WTC11 (cell line): ENCODE measurements around the gene KCNN4. TPM values are rescaled to one million over a fixed set of nuclear protein-coding genes. Genes with fewer than 3 reads are reported as not detected.

ENCODE experiments used
- ATAC-seq: fragments of 200-7000 bp; cut with Tn5 transposase; 2 replicates; pipeline ENCODE4 v1.10.0; 2021; ENCODE audit warnings: mild to moderate bottlenecking, moderate library complexity
- CTCF ChIA-PET: fragments of 300-600 bp; sonication (Branson Sonifier 250); formaldehyde crosslinking; loops from one replicate; lab custom pipeline; 2021; ENCODE audit warnings: antibody characterized with exemption; lab: Charles Lee
- POLR2A ChIA-PET: fragments of 350-600 bp; sonication (Branson Sonifier 250); formaldehyde crosslinking; loops from one replicate; lab custom pipeline; 2021; ENCODE audit warnings: antibody characterized with exemption; lab: Charles Lee
- DNase-seq: peaks from one replicate; pipeline ENCODE4 v3.0.0; 2021; ENCODE audit warnings: low spot score
- H3K27ac Mint-ChIP-seq: 2 replicates; pipeline ENCODE4 v1.8.0; 2021; ENCODE audit warnings: mixed read lengths
- H3K27me3 Mint-ChIP-seq: 2 replicates; pipeline ENCODE4 v1.8.0; 2021; ENCODE audit warnings: low read depth, mild to moderate bottlenecking, moderate library complexity, mixed read lengths
- H3K36me3 Mint-ChIP-seq: 2 replicates; pipeline ENCODE4 v1.8.0; 2021; ENCODE audit warnings: mixed read lengths
- H3K4me1 Mint-ChIP-seq: 2 replicates; pipeline ENCODE4 v1.8.0; 2022; ENCODE audit warnings: mixed read lengths
- H3K4me3 Mint-ChIP-seq: 2 replicates; pipeline ENCODE4 v1.8.0; 2021; ENCODE audit warnings: mild to moderate bottlenecking, moderate library complexity, mixed read lengths
- H3K9me3 Mint-ChIP-seq: 2 replicates; pipeline ENCODE4 v1.8.0; 2021; ENCODE audit warnings: mixed read lengths
- CREB1 ChIP-seq: sonication (generic); formaldehyde crosslinking; IDR thresholded peaks from 2 replicates; pipeline ENCODE4 v1.8.0; 2023; ENCODE audit warnings: mild to moderate bottlenecking, missing genetic modification reagents
- EMX1 ChIP-seq: fragments of 250-450 bp; sonication (Bioruptor Pico); IDR thresholded peaks from 2 replicates; pipeline ENCODE4 v1.8.0; 2021; ENCODE audit warnings: mild to moderate bottlenecking
- FOXK1 ChIP-seq: sonication (generic); formaldehyde crosslinking; IDR thresholded peaks from 2 replicates; pipeline ENCODE4 v1.8.0; 2022; ENCODE audit warnings: mild to moderate bottlenecking, moderate library complexity, missing genetic modification reagents
- GRHL2 ChIP-seq: fragments of 250-450 bp; sonication (Bioruptor Pico); IDR thresholded peaks from 2 replicates; pipeline ENCODE4 v1.8.0; 2022; ENCODE audit warnings: mild to moderate bottlenecking, moderate library complexity; ENCODE audit not compliant: insufficient replicate concordance, severe bottlenecking
- GTF2I ChIP-seq: fragments of 250-450 bp; sonication (Bioruptor Pico); conservative IDR thresholded peaks from 2 replicates; pipeline ENCODE4 v1.4.0; 2021; ENCODE audit warnings: mild to moderate bottlenecking
- JAZF1 ChIP-seq: fragments of 250-450 bp; sonication (Bioruptor Pico); IDR thresholded peaks from 2 replicates; pipeline ENCODE4 v1.9.0; 2021; ENCODE audit warnings: moderate library complexity, mild to moderate bottlenecking, inconsistent platforms
- KAT7 ChIP-seq: sonication (generic); formaldehyde crosslinking; IDR thresholded peaks from 2 replicates; pipeline ENCODE4 v1.8.1; 2023; ENCODE audit warnings: missing genetic modification reagents, mild to moderate bottlenecking, borderline replicate concordance
- MXD4 ChIP-seq: fragments of 250-450 bp; sonication (Bioruptor Pico); IDR thresholded peaks from 2 replicates; pipeline ENCODE4 v1.8.0; 2021; ENCODE audit warnings: mild to moderate bottlenecking, moderate library complexity, borderline replicate concordance
- MYBL2 ChIP-seq: sonication (generic); formaldehyde crosslinking; IDR thresholded peaks from 2 replicates; pipeline ENCODE4 v1.8.1; 2023; ENCODE audit warnings: mild to moderate bottlenecking, moderate library complexity, missing genetic modification reagents
- NFATC4 ChIP-seq: fragments of 250-450 bp; sonication (Bioruptor Pico); IDR thresholded peaks from 2 replicates; pipeline ENCODE4 v1.9.0; 2021; ENCODE audit warnings: mild to moderate bottlenecking
- NR3C1 ChIP-seq: sonication (generic); formaldehyde crosslinking; conservative IDR thresholded peaks from 2 replicates; pipeline ENCODE4 v1.8.1; 2023; ENCODE audit warnings: low read depth, mild to moderate bottlenecking, missing genetic modification reagents
- RELA ChIP-seq: sonication (generic); formaldehyde crosslinking; IDR thresholded peaks from 2 replicates; pipeline ENCODE4 v1.8.1; 2022; ENCODE audit warnings: missing genetic modification reagents, mild to moderate bottlenecking, borderline replicate concordance
- ZNF121 ChIP-seq: sonication (generic); formaldehyde crosslinking; IDR thresholded peaks from 2 replicates; pipeline ENCODE4 v1.8.0; 2023; ENCODE audit warnings: missing genetic modification reagents
- ZNF138 ChIP-seq: sonication (generic); formaldehyde crosslinking; conservative IDR thresholded peaks from 2 replicates; pipeline ENCODE4 v1.8.1; 2022; ENCODE audit warnings: mild to moderate bottlenecking, moderate library complexity, missing genetic modification reagents
- ZNF671 ChIP-seq: fragments of 250-450 bp; sonication (Bioruptor Pico); IDR thresholded peaks from 2 replicates; pipeline ENCODE4 v1.8.0; 2021; ENCODE audit warnings: mild to moderate bottlenecking
- total RNA-seq: library from RNA; stranded (reverse); gene quantifications from 3 replicates; pipeline ENCODE4 v1.2.3, GENCODE V29; 2021
- TF ChIP-seq, protein P1 (sequence below): sonication (generic); formaldehyde crosslinking; IDR thresholded peaks from 2 replicates; pipeline ENCODE4 v1.8.1; 2022; ENCODE audit warnings: low read depth, missing genetic modification reagents, borderline replicate concordance
- TF ChIP-seq, protein P2 (sequence below): sonication (generic); formaldehyde crosslinking; IDR thresholded peaks from 2 replicates; pipeline ENCODE4 v1.8.0; 2022; ENCODE audit warnings: mild to moderate bottlenecking, missing genetic modification reagents
- TF ChIP-seq, protein P3 (sequence below): fragments of 250-450 bp; sonication (Bioruptor Pico); IDR thresholded peaks from 2 replicates; pipeline ENCODE4 v1.9.0; 2021; ENCODE audit warnings: moderate library complexity, mild to moderate bottlenecking, inconsistent platforms, borderline replicate concordance
- TF ChIP-seq, protein P4 (sequence below): sonication (generic); formaldehyde crosslinking; IDR thresholded peaks from 2 replicates; pipeline ENCODE4 v1.8.1; 2022; ENCODE audit warnings: mild to moderate bottlenecking, missing genetic modification reagents, moderate library complexity, borderline replicate concordance
- TF ChIP-seq, protein P5 (sequence below): sonication (generic); formaldehyde crosslinking; IDR thresholded peaks from 2 replicates; pipeline ENCODE4 v1.8.0; 2023; ENCODE audit warnings: mild to moderate bottlenecking, missing genetic modification reagents
- TF ChIP-seq, protein P6 (sequence below): sonication (generic); formaldehyde crosslinking; IDR thresholded peaks from 2 replicates; pipeline ENCODE4 v1.8.0; 2022; ENCODE audit warnings: mild to moderate bottlenecking, missing genetic modification reagents
- TF ChIP-seq, protein P7 (sequence below): sonication (generic); formaldehyde crosslinking; IDR thresholded peaks from 2 replicates; pipeline ENCODE4 v1.8.0; 2023; ENCODE audit warnings: missing genetic modification reagents, mild to moderate bottlenecking, borderline replicate concordance
- TF ChIP-seq, protein P8 (sequence below): sonication (generic); formaldehyde crosslinking; conservative IDR thresholded peaks from 2 replicates; pipeline ENCODE4 v1.8.1; 2022; ENCODE audit warnings: mild to moderate bottlenecking, missing genetic modification reagents

KCNN4 gene
- total RNA-seq, 1 experiment from 2014 or later, result 0.98 TPM

DNA sequence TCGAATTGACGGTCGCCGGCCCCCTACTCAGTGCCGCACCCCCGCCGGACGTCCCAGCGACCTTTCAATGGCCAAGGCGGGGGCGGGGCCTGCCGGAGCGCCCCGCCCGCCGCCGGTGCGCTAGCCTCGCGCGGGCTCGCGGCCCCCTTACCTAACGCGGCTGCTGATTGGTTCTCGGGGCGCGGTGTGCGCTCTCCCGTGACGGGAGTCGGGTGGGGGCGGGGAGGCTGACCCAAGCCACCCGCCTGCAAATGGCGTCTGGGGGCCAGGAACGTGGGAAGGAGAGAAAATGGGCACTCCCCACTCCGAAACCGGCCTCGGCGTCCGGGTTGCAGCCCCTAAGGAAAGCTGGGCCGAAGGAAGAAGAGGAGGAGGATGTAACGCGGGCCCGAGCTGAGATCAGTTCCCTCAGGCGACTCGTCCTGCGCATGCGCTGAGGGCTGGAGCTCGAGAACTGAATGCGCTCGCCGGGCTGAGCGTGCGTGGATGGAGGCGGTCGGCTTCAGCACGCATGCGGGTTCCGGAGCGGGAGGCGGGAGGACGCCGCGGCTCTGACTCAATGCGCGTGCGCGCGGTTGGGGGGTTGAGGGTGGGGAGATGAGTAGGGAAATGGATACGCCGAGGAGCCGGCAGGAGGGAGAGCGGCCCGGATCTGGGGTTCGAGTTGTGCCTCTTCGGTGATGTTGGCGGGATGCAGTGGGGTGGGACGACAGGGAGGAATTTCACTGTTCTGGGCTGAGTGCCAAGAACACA, 26.1 kb downstream of the KCNN4 start, which contains the start of gene SMG9:
Gene SMG9 (minus strand): TSS at position 460 of the 753 bp plus-strand sequence. CDS start 4,221 bp downstream, outside the sequence.
- no peaks in the 10 kb centered on the region for H3K9me3 Mint-ChIP-seq
- H3K27me3 Mint-ChIP-seq, result no peaks in the 10 kb centered on the region
- ChIA-PET POLR2A (interaction anchor here (0.7 to 2.9 kb wide), 6 partner anchors 9 to 221 kb away, joined by 3 to 12 read pairs (median 4); partner anchors contain the start of genes KCNN4 and ZNF575), CTCF (interaction anchor here (0.5 to 7.7 kb wide), 9 partner anchors 9 to 197 kb away, joined by 3 to 76 read pairs (median 5); no protein-coding TSS in a partner anchor)
- peaks cover 30% of the 10 kb centered on the region for H3K4me1 Mint-ChIP-seq
- peak; percentile 97 for DNase-seq
- ATAC-seq, result peak; percentile 87
- H3K4me3 Mint-ChIP-seq, result peak within 1 kb of the TSS; percentile 96
- peak within 1 kb of the TSS; percentile 99 for H3K27ac Mint-ChIP-seq
- peaks cover 19% of the 10 kb centered on the region for H3K36me3 Mint-ChIP-seq
- TF ChIP-seq, protein P1, sequence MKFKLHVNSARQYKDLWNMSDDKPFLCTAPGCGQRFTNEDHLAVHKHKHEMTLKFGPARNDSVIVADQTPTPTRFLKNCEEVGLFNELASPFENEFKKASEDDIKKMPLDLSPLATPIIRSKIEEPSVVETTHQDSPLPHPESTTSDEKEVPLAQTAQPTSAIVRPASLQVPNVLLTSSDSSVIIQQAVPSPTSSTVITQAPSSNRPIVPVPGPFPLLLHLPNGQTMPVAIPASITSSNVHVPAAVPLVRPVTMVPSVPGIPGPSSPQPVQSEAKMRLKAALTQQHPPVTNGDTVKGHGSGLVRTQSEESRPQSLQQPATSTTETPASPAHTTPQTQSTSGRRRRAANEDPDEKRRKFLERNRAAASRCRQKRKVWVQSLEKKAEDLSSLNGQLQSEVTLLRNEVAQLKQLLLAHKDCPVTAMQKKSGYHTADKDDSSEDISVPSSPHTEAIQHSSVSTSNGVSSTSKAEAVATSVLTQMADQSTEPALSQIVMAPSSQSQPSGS (CRISPR knock-in tag), result no peak
- TF ChIP-seq EMX1 (CRISPR knock-in tag), result no peak
- TF ChIP-seq, protein P2, sequence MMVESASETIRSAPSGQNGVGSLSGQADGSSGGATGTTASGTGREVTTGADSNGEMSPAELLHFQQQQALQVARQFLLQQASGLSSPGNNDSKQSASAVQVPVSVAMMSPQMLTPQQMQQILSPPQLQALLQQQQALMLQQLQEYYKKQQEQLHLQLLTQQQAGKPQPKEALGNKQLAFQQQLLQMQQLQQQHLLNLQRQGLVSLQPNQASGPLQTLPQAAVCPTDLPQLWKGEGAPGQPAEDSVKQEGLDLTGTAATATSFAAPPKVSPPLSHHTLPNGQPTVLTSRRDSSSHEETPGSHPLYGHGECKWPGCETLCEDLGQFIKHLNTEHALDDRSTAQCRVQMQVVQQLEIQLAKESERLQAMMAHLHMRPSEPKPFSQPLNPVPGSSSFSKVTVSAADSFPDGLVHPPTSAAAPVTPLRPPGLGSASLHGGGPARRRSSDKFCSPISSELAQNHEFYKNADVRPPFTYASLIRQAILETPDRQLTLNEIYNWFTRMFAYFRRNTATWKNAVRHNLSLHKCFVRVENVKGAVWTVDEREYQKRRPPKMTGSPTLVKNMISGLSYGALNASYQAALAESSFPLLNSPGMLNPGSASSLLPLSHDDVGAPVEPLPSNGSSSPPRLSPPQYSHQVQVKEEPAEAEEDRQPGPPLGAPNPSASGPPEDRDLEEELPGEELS (CRISPR knock-in tag), result peak; percentile 81; the same call in 1 of the 2 replicates
- no peak for TF ChIP-seq ZNF138
- TF ChIP-seq, protein P3, sequence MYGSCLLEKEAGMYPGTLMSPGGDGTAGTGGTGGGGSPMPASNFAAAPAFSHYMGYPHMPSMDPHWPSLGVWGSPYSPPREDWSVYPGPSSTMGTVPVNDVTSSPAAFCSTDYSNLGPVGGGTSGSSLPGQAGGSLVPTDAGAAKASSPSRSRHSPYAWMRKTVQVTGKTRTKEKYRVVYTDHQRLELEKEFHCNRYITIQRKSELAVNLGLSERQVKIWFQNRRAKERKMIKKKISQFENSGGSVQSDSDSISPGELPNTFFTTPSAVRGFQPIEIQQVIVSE (CRISPR knock-in tag), result no peak
- no peak for TF ChIP-seq MXD4 (CRISPR knock-in tag)
- no peak for TF ChIP-seq NR3C1 (CRISPR knock-in tag)
- TF ChIP-seq CREB1, result no peak
- TF ChIP-seq GTF2I (CRISPR knock-in tag), result no peak
- no peak for TF ChIP-seq ZNF121 (CRISPR knock-in tag)
- TF ChIP-seq RELA (CRISPR knock-in tag), result no peak
- TF ChIP-seq GRHL2 (CRISPR knock-in tag), result no peak
- no peak for TF ChIP-seq MYBL2 (CRISPR knock-in tag)
- TF ChIP-seq, protein P4, sequence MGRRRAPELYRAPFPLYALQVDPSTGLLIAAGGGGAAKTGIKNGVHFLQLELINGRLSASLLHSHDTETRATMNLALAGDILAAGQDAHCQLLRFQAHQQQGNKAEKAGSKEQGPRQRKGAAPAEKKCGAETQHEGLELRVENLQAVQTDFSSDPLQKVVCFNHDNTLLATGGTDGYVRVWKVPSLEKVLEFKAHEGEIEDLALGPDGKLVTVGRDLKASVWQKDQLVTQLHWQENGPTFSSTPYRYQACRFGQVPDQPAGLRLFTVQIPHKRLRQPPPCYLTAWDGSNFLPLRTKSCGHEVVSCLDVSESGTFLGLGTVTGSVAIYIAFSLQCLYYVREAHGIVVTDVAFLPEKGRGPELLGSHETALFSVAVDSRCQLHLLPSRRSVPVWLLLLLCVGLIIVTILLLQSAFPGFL (CRISPR knock-in tag), result no peak
- TF ChIP-seq, protein P5, sequence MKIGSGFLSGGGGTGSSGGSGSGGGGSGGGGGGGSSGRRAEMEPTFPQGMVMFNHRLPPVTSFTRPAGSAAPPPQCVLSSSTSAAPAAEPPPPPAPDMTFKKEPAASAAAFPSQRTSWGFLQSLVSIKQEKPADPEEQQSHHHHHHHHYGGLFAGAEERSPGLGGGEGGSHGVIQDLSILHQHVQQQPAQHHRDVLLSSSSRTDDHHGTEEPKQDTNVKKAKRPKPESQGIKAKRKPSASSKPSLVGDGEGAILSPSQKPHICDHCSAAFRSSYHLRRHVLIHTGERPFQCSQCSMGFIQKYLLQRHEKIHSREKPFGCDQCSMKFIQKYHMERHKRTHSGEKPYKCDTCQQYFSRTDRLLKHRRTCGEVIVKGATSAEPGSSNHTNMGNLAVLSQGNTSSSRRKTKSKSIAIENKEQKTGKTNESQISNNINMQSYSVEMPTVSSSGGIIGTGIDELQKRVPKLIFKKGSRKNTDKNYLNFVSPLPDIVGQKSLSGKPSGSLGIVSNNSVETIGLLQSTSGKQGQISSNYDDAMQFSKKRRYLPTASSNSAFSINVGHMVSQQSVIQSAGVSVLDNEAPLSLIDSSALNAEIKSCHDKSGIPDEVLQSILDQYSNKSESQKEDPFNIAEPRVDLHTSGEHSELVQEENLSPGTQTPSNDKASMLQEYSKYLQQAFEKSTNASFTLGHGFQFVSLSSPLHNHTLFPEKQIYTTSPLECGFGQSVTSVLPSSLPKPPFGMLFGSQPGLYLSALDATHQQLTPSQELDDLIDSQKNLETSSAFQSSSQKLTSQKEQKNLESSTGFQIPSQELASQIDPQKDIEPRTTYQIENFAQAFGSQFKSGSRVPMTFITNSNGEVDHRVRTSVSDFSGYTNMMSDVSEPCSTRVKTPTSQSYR (CRISPR knock-in tag), result 0 out of 2 replicates have a peak, but pooled peaks have one; percentile 7
- TF ChIP-seq, protein P6, sequence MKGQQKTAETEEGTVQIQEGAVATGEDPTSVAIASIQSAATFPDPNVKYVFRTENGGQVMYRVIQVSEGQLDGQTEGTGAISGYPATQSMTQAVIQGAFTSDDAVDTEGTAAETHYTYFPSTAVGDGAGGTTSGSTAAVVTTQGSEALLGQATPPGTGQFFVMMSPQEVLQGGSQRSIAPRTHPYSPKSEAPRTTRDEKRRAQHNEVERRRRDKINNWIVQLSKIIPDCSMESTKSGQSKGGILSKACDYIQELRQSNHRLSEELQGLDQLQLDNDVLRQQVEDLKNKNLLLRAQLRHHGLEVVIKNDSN (CRISPR knock-in tag), result no peak
- TF ChIP-seq, protein P7, sequence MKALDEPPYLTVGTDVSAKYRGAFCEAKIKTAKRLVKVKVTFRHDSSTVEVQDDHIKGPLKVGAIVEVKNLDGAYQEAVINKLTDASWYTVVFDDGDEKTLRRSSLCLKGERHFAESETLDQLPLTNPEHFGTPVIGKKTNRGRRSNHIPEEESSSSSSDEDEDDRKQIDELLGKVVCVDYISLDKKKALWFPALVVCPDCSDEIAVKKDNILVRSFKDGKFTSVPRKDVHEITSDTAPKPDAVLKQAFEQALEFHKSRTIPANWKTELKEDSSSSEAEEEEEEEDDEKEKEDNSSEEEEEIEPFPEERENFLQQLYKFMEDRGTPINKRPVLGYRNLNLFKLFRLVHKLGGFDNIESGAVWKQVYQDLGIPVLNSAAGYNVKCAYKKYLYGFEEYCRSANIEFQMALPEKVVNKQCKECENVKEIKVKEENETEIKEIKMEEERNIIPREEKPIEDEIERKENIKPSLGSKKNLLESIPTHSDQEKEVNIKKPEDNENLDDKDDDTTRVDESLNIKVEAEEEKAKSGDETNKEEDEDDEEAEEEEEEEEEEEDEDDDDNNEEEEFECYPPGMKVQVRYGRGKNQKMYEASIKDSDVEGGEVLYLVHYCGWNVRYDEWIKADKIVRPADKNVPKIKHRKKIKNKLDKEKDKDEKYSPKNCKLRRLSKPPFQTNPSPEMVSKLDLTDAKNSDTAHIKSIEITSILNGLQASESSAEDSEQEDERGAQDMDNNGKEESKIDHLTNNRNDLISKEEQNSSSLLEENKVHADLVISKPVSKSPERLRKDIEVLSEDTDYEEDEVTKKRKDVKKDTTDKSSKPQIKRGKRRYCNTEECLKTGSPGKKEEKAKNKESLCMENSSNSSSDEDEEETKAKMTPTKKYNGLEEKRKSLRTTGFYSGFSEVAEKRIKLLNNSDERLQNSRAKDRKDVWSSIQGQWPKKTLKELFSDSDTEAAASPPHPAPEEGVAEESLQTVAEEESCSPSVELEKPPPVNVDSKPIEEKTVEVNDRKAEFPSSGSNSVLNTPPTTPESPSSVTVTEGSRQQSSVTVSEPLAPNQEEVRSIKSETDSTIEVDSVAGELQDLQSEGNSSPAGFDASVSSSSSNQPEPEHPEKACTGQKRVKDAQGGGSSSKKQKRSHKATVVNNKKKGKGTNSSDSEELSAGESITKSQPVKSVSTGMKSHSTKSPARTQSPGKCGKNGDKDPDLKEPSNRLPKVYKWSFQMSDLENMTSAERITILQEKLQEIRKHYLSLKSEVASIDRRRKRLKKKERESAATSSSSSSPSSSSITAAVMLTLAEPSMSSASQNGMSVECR (CRISPR knock-in tag), result no peak
- no peak for TF ChIP-seq ZNF671 (CRISPR knock-in tag)
- TF ChIP-seq KAT7 (CRISPR knock-in tag), result peak; percentile 9; the same call in 1 of the 2 replicates
- TF ChIP-seq FOXK1 (CRISPR knock-in tag), result no peak
- TF ChIP-seq NFATC4 (CRISPR knock-in tag), result no peak
- TF ChIP-seq, protein P8, sequence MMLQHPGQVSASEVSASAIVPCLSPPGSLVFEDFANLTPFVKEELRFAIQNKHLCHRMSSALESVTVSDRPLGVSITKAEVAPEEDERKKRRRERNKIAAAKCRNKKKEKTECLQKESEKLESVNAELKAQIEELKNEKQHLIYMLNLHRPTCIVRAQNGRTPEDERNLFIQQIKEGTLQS (CRISPR knock-in tag), result no peak
- no peak for TF ChIP-seq JAZF1 (CRISPR knock-in tag)
